Measurements from ENCODE around the gene MLLT6. TPM values are rescaled to one million over a fixed set of nuclear protein-coding genes. Genes with fewer than 3 reads are reported as not detected.

The MLLT6 gene
- total and polyA plus RNA-seq, 2 of the 4 experiments (the other 2 are of a cell fraction), result 7.2 to 21.2 TPM

DNA sequence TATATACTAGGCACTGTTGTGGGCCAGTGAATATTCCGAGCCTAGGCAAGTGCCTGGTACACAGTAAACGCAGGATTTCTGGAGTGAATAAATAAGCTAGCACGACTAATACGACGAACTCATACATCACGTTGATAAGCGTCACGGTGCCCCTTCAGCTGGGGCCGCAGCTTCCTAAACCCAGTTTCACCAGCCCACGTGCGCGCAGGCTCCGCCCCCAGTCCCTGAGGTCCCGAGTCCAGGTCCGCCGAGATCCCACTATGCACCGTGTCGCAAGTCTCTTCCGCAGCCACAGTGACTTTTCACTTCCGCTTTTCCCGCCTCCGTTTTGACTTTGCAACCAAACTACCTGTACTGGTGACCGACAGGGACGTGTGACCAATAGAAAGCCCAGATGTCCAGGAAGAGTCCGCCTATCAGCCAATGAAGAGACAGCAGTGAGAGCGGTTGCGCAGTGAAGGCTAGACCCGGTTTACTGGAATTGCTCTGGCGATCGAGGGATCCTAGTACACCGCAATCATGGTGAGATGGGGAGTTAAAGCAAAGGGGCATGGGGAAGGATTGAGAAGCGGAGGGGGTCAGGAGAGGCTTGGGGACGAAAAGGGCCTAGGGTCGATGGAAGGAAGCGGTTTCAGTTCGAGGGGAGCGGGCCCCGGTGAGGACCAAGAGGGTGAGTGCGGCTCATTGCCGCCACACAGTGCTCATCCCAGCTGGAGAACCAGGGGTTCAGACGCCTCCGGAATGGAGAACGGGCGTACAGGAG is 47.4 kb downstream of the MLLT6 start, which contains the start of gene PSMB3:
Gene PSMB3 (plus strand): TSS at position 434 of the 763 bp plus-strand sequence. CDS start 86 bp downstream, at position 520.
- H2AK5ac ChIP-seq (ENCODE audit: low read depth, low read length), result peak within 1 kb of the TSS; percentile 94
- ChIA-PET CTCF (interaction anchor here (0.6 to 1.1 kb wide), 3 partner anchors 10 to 56 kb away, joined by 3 read pairs; no protein-coding TSS in a partner anchor), POLR2A (ENCODE audit: unreplicated experiment) (no interaction called here)
- intact Hi-C loops (cut with micrococcal nuclease), result loop anchor here (1.0 to 5.0 kb wide), 2 partner anchors 75 to 120 kb away; partner anchors contain the start of gene LASP1
- in situ Hi-C loops (cut with MboI; ENCODE audit: low sequenced_read_pairs), result no loop called here
- H3K9me3 ChIP-seq (ENCODE audit: control insufficient read depth, insufficient read depth, low read length), result no peaks in the 10 kb centered on the region
- H2BK15ac ChIP-seq (ENCODE audit: low read depth, low read length), result no peak within 1 kb of the TSS; the same call in 2 of the 3 replicates
- H3K27ac ChIP-seq (ENCODE audit: insufficient read depth, low read length), result peak within 1 kb of the TSS; percentile 90
- no peak within 1 kb of the TSS for H2BK20ac ChIP-seq (ENCODE audit: low read depth, low read length)
- H3K4ac ChIP-seq (ENCODE audit: low read depth, low read length), result peak within 1 kb of the TSS; percentile 93
- H3K4me2 ChIP-seq (ENCODE audit: low read depth, low read length), result peak within 1 kb of the TSS; percentile 91
- dilution Hi-C loops (cut with HindIII; ENCODE audit: low sequenced_read_pairs, unreplicated experiment), result no loop called here
- no peaks in the 10 kb centered on the region for H3K27me3 ChIP-seq (ENCODE audit: control insufficient read depth, insufficient read depth, low read length)
- whole genome bisulfite sequencing, 2 experiments (ENCODE audit: extremely low coverage in 2 of 2, insufficient read length in 1 of 2), result 0% methylated on average over 33 of the region's 44 CpGs; no CpG with 5 or more reads in 1 of the 2 experiments
- peak within 1 kb of the TSS; percentile 97 for H3K9ac ChIP-seq (ENCODE audit: low read depth, low read length)
- peak within 1 kb of the TSS; percentile 74 for H3K56ac ChIP-seq (ENCODE audit: extremely low read depth, insufficient read depth, low read length)
- no TSS peak for BruUV-seq (replicated peaks)
- DNase-seq, result peak; percentile 100
- peaks cover 1% of the 10 kb centered on the region; the same call in 1 of the 2 replicates for H3K4me1 ChIP-seq (ENCODE audit: control insufficient read depth, insufficient read depth, low read length)
- no peaks in the 10 kb centered on the region for H3K9me1 ChIP-seq (ENCODE audit: insufficient read depth, low read length)
- H2AFZ ChIP-seq (replicated peaks; ENCODE audit: low read length, poor library complexity), result peak within 1 kb of the TSS; percentile 97
- H4K20me1 ChIP-seq (ENCODE audit: insufficient read depth, low read length), result peaks cover 7% of the 10 kb centered on the region; the same call in 1 of the 2 replicates
- H3K23ac ChIP-seq (ENCODE audit: low read depth, low read length), result peak within 1 kb of the TSS; percentile 75; the same call in 1 of the 2 replicates
- H4K8ac ChIP-seq (ENCODE audit: low read depth in 2 of 2, low read length in 2 of 2), result peak within 1 kb of the TSS; percentile 45 to 91
- H4K91ac ChIP-seq (ENCODE audit: insufficient read depth, low read depth, low read length), result peak within 1 kb of the TSS; percentile 68
- peak; percentile 80 for ATAC-seq (ENCODE audit: low read depth)
- H2AK9ac ChIP-seq (replicated peaks; ENCODE audit: low read depth, low read length, poor library complexity), result peak within 1 kb of the TSS; percentile 91
- peaks cover 14% of the 10 kb centered on the region for H3K36me3 ChIP-seq (ENCODE audit: control insufficient read depth, insufficient read depth, low read length)
- H2BK5ac ChIP-seq (ENCODE audit: low read depth, low read length, poor library complexity, severe bottlenecking), result peak within 1 kb of the TSS; percentile 87
- H3K4me3 ChIP-seq (ENCODE audit: insufficient read depth, low read depth, low read length), result peak within 1 kb of the TSS; percentile 84
- peaks cover 8 to 39% of the 10 kb centered on the region in 2 experiments; a peak in 3 of 4 replicates for H3K79me1 ChIP-seq (ENCODE audit: low read depth in 1 of 2, low read length in 2 of 2)
- peak within 1 kb of the TSS; percentile 90 for H3K14ac ChIP-seq (replicated peaks; ENCODE audit: low read depth, low read length)
- H2BK120ac ChIP-seq (ENCODE audit: low read depth, low read length), result no peak within 1 kb of the TSS; the same call in 1 of the 2 replicates
- peak within 1 kb of the TSS; percentile 70 for H3K18ac ChIP-seq (ENCODE audit: low read depth, low read length)
- H4K5ac ChIP-seq (ENCODE audit: low read depth, low read length), result peak within 1 kb of the TSS; percentile 83
- TF ChIP-seq BHLHE40 (IDR thresholded peaks at IDR 0.05; ENCODE audit: low read depth, low read length), result 0 out of 2 replicates have a peak, but pooled peaks have one; percentile 51
- TF ChIP-seq FOS (IDR thresholded peaks at IDR 0.05; ENCODE audit: low read depth, low read length), result peak; percentile 42; the same call in 1 of the 2 replicates
- no peak for TF ChIP-seq ELK1 (IDR thresholded peaks at IDR 0.05; ENCODE audit: borderline replicate concordance, low read depth, low read length)
- TF ChIP-seq MXI1 (IDR thresholded peaks at IDR 0.05; ENCODE audit: borderline replicate concordance, low read depth, low read length), result peak; percentile 96
- no peak for TF ChIP-seq RFX5 (IDR thresholded peaks at IDR 0.05; ENCODE audit: low read depth, low read length)
- no peak for TF ChIP-seq RCOR1 (IDR thresholded peaks at IDR 0.05; ENCODE audit: insufficient replicate concordance, low read length)
- TF ChIP-seq POLR2A (IDR thresholded peaks at IDR 0.05; ENCODE audit: low read depth, low read length), result peak; percentile 35; the same call in 1 of the 2 replicates
- 0 out of 2 replicates have a peak, but pooled peaks have one; percentile 6 for TF ChIP-seq CTCF (conservative IDR thresholded peaks at IDR 0.05; ENCODE audit: low read depth, low read length)
- TF ChIP-seq USF2 (IDR thresholded peaks at IDR 0.05; ENCODE audit: low read depth, low read length), result peak; percentile 87
- TF ChIP-seq NFE2L2 (IDR thresholded peaks at IDR 0.05; ENCODE audit: low read depth, low read length), result no peak
- TF ChIP-seq RAD21 (IDR thresholded peaks at IDR 0.05; ENCODE audit: low read length), result no peak
- no peak for TF ChIP-seq MAZ (IDR thresholded peaks at IDR 0.05; ENCODE audit: borderline replicate concordance, low read depth, low read length)
- no peak for TF ChIP-seq CHD1 (IDR thresholded peaks at IDR 0.05; ENCODE audit: low read depth, low read length)
